HG03280 (cell line): ENCODE results near the gene CSPG4.
"Not testable (repeated sequence)": the region's sequence is repeated elsewhere in the genome, so short reads cannot be mapped to it uniquely, and the experiment has no call there.

Experiments used
- ATAC-seq: cut with Tn5 transposase; IDR thresholded peaks from one replicate; pipeline ENCODE4 v1.9.1; 2021; ENCODE audit warnings: mild to moderate bottlenecking, moderate library complexity; ENCODE audit not compliant: unreplicated experiment

CSPG4 gene

GRCh38 chr15:75689429-75689828 is 23.2 kb downstream of the CSPG4 start:
- ATAC-seq = not testable (repeated sequence)

- ATAC-seq = no peak
These were observed 23.8 kb downstream of the CSPG4 start for GRCh38 chr15:75688831-75689230.

GRCh38 chr15:75688278-75688557 is 24.4 kb downstream of the CSPG4 start:
- ATAC-seq = no peak

- no peak for ATAC-seq
These were observed 25.0 kb downstream of the CSPG4 start for GRCh38 chr15:75687486-75688277.

GRCh38 chr15:75686212-75686642 is 26.4 kb downstream of the CSPG4 start:
- not testable (repeated sequence) for ATAC-seq

GRCh38 chr15:75685195-75685594 is 27.5 kb downstream of the CSPG4 start:
- no peak for ATAC-seq

- ATAC-seq = no peak
These were observed 28.0 kb downstream of the CSPG4 start for GRCh38 chr15:75684648-75685047.

GRCh38 chr15:75683646-75684312 is 28.9 kb downstream of the CSPG4 start:
- ATAC-seq = peak; percentile 64

GRCh38 chr15:75682181-75683135 is 30.2 kb downstream of the CSPG4 start:
- ATAC-seq = no peak

- ATAC-seq = no peak
These were observed 32.5 kb downstream of the CSPG4 start for GRCh38 chr15:75680007-75680789.

- ATAC-seq = not testable (repeated sequence)
These were observed 34.3 kb downstream of the CSPG4 start for GRCh38 chr15:75678324-75678690.

GRCh38 chr15:75677465-75678323 is 35.0 kb downstream of the CSPG4 start:
- ATAC-seq = no peak

GRCh38 chr15:75676688-75677464 is 35.8 kb downstream of the CSPG4 start:
- ATAC-seq = no peak

- ATAC-seq = no peak
These were observed 36.9 kb downstream of the CSPG4 start for GRCh38 chr15:75675579-75676404.

GRCh38 chr15:75674366-75674765 is 38.3 kb downstream of the CSPG4 start:
- ATAC-seq = no peak

- ATAC-seq = no peak
These were observed 39.0 kb downstream of the CSPG4 start for GRCh38 chr15:75673426-75674235.
